Tracheal epithelial cell (primary cell): ENCODE data around the gene ACTR2. TPM values are rescaled to one million over a fixed set of nuclear protein-coding genes. Genes with fewer than 3 reads are reported as not detected.

Experiments
- total RNA-seq: library from RNA; depleted of rRNA; stranded (reverse); fragments of >200 nt; gene quantifications from 2 replicates; pipeline ENCODE4 v1.2.1, GENCODE V29; 2014

ACTR2 gene
- 64.6 and 74.5 TPM in 2 replicates for total RNA-seq

GRCh38 chr2:65227456-65228262 lies at the start of gene ACTR2:
Gene ACTR2 (plus strand): TSS chr2:65227831. CDS start chr2:65227910, 79 bp downstream.

Other genes starting within 250 kb of the ACTR2 start
- gene SLC1A4, start 238.4 kb upstream of the ACTR2 start, total RNA-seq = 14.7 and 27.1 TPM in 2 replicates
- 3.9 and 7.7 TPM in 2 replicates for gene CEP68, start 171.4 kb upstream of the ACTR2 start, total RNA-seq
- gene RAB1A, start 97.7 kb upstream of the ACTR2 start, total RNA-seq = 61.0 and 74.6 TPM in 2 replicates
- 4.1 and 5.3 TPM in 2 replicates for gene SPRED2, start 204.8 kb downstream of the ACTR2 start, total RNA-seq